H1 (cell line): ENCODE results near the gene PTPRG. TPM values are rescaled to one million over a fixed set of nuclear protein-coding genes. Genes with fewer than 3 reads are reported as not detected.

Experiments
- CTCF ChIA-PET: fragments of 300-600 bp; sonication (Branson Sonifier 250); formaldehyde crosslinking; loops from one replicate; lab custom pipeline; 2021; ENCODE audit not compliant: partially characterized antibody; lab: Charles Lee
- POLR2A ChIA-PET: fragments of 300-600 bp; sonication (Branson Sonifier 250); formaldehyde crosslinking; loops from one replicate; lab custom pipeline; 2021; ENCODE audit warnings: inconsistent platforms; ENCODE audit not compliant: partially characterized antibody; lab: Charles Lee
- DNase-seq, 2 experiments: peaks; one replicate each; pipeline versions ENCODE4 v3.0.0 to v3.0.0-alpha.2; 2010 to 2022; ENCODE audit warnings: low spot score in 2 of 2, low read depth in 1 of 2, mixed read lengths in 1 of 2
- FAIRE-seq: peaks from 2 replicates; lab custom pipeline; 2011; peaks lifted over from hg19 to GRCh38; lab: Jason Lieb, UNC
- H2AFZ ChIP-seq: 2 replicates; pipeline ENCODE4 v1.8.1; 2012; ENCODE audit warnings: low read length, inconsistent platforms
- H2AK5ac ChIP-seq: 2 replicates; pipeline ENCODE4 v1.6.1; 2013; ENCODE audit warnings: low read depth, low read length
- H2BK120ac ChIP-seq: replicated peaks from 2 replicates; pipeline ENCODE3; 2013; ENCODE audit warnings: low read depth, low read length, inconsistent platforms
- H2BK12ac ChIP-seq: 2 replicates; pipeline ENCODE4 v1.6.1; 2013; ENCODE audit warnings: low read depth, low read length
- H2BK15ac ChIP-seq: 2 replicates; pipeline ENCODE4 v1.6.1; 2013; ENCODE audit warnings: low read length
- H2BK20ac ChIP-seq: 2 replicates; pipeline ENCODE4 v1.6.1; 2013; ENCODE audit warnings: low read length
- H2BK5ac ChIP-seq: 2 replicates; pipeline ENCODE4 v1.6.1; 2013; ENCODE audit warnings: low read depth, low read length
- H3K14ac ChIP-seq: 2 replicates; pipeline ENCODE4 v1.6.1; 2013; ENCODE audit warnings: inconsistent platforms; ENCODE audit not compliant: insufficient read length
- H3K18ac ChIP-seq: 2 replicates; pipeline ENCODE4 v1.6.1; 2013; ENCODE audit warnings: low read length; ENCODE audit errors: extremely low read depth
- H3K23ac ChIP-seq: 2 replicates; pipeline ENCODE4 v1.6.1; 2013; ENCODE audit warnings: inconsistent platforms; ENCODE audit not compliant: insufficient read length
- H3K23me2 ChIP-seq: 2 replicates; pipeline ENCODE4 v1.6.1; 2013; ENCODE audit warnings: low read depth, low read length
- H3K27ac ChIP-seq: 2 replicates; pipeline ENCODE4 v1.6.1; 2011; ENCODE audit warnings: low read depth, low read length, inconsistent platforms
- H3K27me3 ChIP-seq, 4 experiments: replicated peaks in 1 of 4; 1 replicate in 1 of 4; 2 replicates in 3 of 4; pipeline versions ENCODE4 v1.6.1 to v1.8.1; 2011 to 2013; ENCODE audit warnings: low read length in 3 of 4, mild to moderate bottlenecking in 3 of 4, inconsistent platforms in 2 of 4, mixed read lengths in 2 of 4, moderate library complexity in 1 of 4; ENCODE audit not compliant: control insufficient read depth in 3 of 4, insufficient read depth in 3 of 4; ENCODE audit errors: extremely low read depth in 1 of 4
- H3K36me3 ChIP-seq, 4 experiments: 2 replicates each; pipeline versions ENCODE4 v1.6.1 to v1.8.1; 2011 to 2013; ENCODE audit warnings: mild to moderate bottlenecking in 4 of 4, low read length in 3 of 4, moderate library complexity in 2 of 4, control low read depth in 1 of 4, inconsistent platforms in 1 of 4; ENCODE audit not compliant: insufficient read depth in 4 of 4, control insufficient read depth in 2 of 4
- H3K4ac ChIP-seq: replicated peaks from 2 replicates; pipeline ENCODE3; 2013; ENCODE audit warnings: low read length, low read depth, mixed read lengths, inconsistent platforms; ENCODE audit not compliant: insufficient read length
- H3K4me1 ChIP-seq, 4 experiments: replicated peaks in 1 of 4; 1 replicate in 1 of 4; 2 replicates in 3 of 4; pipeline versions ENCODE4 v1.6.1 to v1.8.1; 2011 to 2013; ENCODE audit warnings: low read length in 3 of 4, inconsistent platforms in 2 of 4, mixed read lengths in 1 of 4; ENCODE audit not compliant: insufficient read depth in 4 of 4, control insufficient read depth in 3 of 4
- H3K4me2 ChIP-seq, 2 experiments: 2 replicates each; pipeline versions ENCODE4 v1.6.1 to v1.8.1; 2011 to 2013; ENCODE audit warnings: low read depth in 2 of 2, low read length in 2 of 2, control low read depth in 1 of 2, inconsistent platforms in 1 of 2, mild to moderate bottlenecking in 1 of 2; ENCODE audit not compliant: insufficient read depth in 1 of 2
- H3K4me3 ChIP-seq, 4 experiments: fragments of 200-600, 300-600 bp in 1 of 4; sonication (generic), shearing (Covaris generic), sonication (Bioruptor Twin) in 1 of 4; 2 replicates each; pipeline versions ENCODE4 v1.5.1 to v1.8.1; 2011 to 2016; ENCODE audit warnings: low read length in 4 of 4, low read depth in 3 of 4, control low read depth in 2 of 4, inconsistent platforms in 2 of 4, mild to moderate bottlenecking in 2 of 4, mixed read lengths in 1 of 4, moderate library complexity in 1 of 4; ENCODE audit not compliant: insufficient read depth in 2 of 4; ENCODE audit errors: extremely low read depth in 1 of 4
- H3K56ac ChIP-seq: replicated peaks from 2 replicates; pipeline ENCODE3; 2013; ENCODE audit warnings: low read depth, mild to moderate bottlenecking, mixed read lengths, low read length, inconsistent platforms; ENCODE audit not compliant: insufficient read length
- H3K79me1 ChIP-seq: 2 replicates; pipeline ENCODE4 v1.6.1; 2013; ENCODE audit warnings: low read depth, low read length, control low read depth
- H3K79me2 ChIP-seq, 2 experiments: 2 replicates each; pipeline versions ENCODE4 v1.6.1 to v1.8.1; 2012 to 2013; ENCODE audit warnings: low read length in 2 of 2, mild to moderate bottlenecking in 2 of 2, inconsistent platforms in 1 of 2; ENCODE audit not compliant: insufficient read depth in 2 of 2, control insufficient read depth in 1 of 2
- H3K9ac ChIP-seq, 4 experiments: replicated peaks in 1 of 4; 1 replicate in 1 of 4; 2 replicates in 3 of 4; pipeline versions ENCODE4 v1.6.1 to v1.8.1; 2011 to 2013; ENCODE audit warnings: low read depth in 3 of 4, low read length in 3 of 4, control low read depth in 2 of 4, mild to moderate bottlenecking in 2 of 4, moderate library complexity in 2 of 4, inconsistent platforms in 1 of 4; ENCODE audit errors: extremely low read depth in 1 of 4
- H3K9me3 ChIP-seq, 2 experiments: 2 replicates each; pipeline versions ENCODE4 v1.6.1 to v1.8.1; 2012 to 2013; ENCODE audit warnings: mild to moderate bottlenecking in 2 of 2, moderate library complexity in 2 of 2, control low read depth in 1 of 2, inconsistent platforms in 1 of 2, low read depth in 1 of 2, low read length in 1 of 2, mixed read lengths in 1 of 2; ENCODE audit not compliant: insufficient read depth in 2 of 2
- H4K20me1 ChIP-seq, 2 experiments: replicated peaks in 1 of 2; 2 replicates each; pipeline versions ENCODE3 to v1.8.1; 2011 to 2013; ENCODE audit warnings: inconsistent platforms in 2 of 2, low read length in 2 of 2, mild to moderate bottlenecking in 1 of 2; ENCODE audit not compliant: insufficient read depth in 2 of 2, control insufficient read depth in 1 of 2
- H4K5ac ChIP-seq: 2 replicates; pipeline ENCODE4 v1.6.1; 2013; ENCODE audit warnings: low read length, low read depth, mixed read lengths, inconsistent platforms; ENCODE audit not compliant: insufficient read length
- H4K8ac ChIP-seq: 2 replicates; pipeline ENCODE4 v1.8.0; 2013; ENCODE audit warnings: mild to moderate bottlenecking, moderate library complexity, low read length, inconsistent platforms; ENCODE audit not compliant: insufficient read depth; ENCODE audit errors: extremely low read depth
- H4K91ac ChIP-seq: replicated peaks from 2 replicates; pipeline ENCODE3; 2013; ENCODE audit warnings: low read length, mixed read lengths, inconsistent platforms; ENCODE audit not compliant: insufficient read length
- JUND ChIP-seq: IDR thresholded peaks from 2 replicates; pipeline ENCODE4 v1.6.1; 2011; ENCODE audit warnings: mild to moderate bottlenecking, improper control_type of control experiment, low read length
- TAF1 ChIP-seq: IDR thresholded peaks from 2 replicates; pipeline ENCODE4 v1.6.1; 2011; ENCODE audit warnings: mild to moderate bottlenecking, low read depth, low read length
- WGBS, 2 experiments: shearing (Covaris generic) in 1 of 2; methylation state at CpG; one replicate each; pipeline versions ENCODE4 v1.1.6 to v1.1.7; 2013 to 2015; ENCODE audit warnings: low lambda C conversion rate in 2 of 2, mixed read lengths in 2 of 2, inconsistent platforms in 1 of 2, low coverage in 1 of 2, missing lambda C conversion rate in 1 of 2; ENCODE audit not compliant: insufficient replicate concordance in 2 of 2, insufficient coverage in 1 of 2, insufficient read length in 1 of 2; ENCODE audit errors: extremely low coverage in 1 of 2, missing lambda C conversion rate in 1 of 2; 5-methylcytosine and 5-hydroxymethylcytosine counted together
- polyA plus RNA-seq, 7 experiments: library from polyadenylated mRNA; depleted of rRNA in 3 of 7; stranded (reverse) in 5 of 7; unstranded in 2 of 7; fragments of >200 nt in 5 of 7; fragments of 200-250 nt in 2 of 7; gene quantifications; 1 replicate in 5 of 7; 2 replicates in 1 of 7; 4 replicates in 1 of 7; pipeline versions ENCODE4 v1.2.1 to v1.2.3, GENCODE V29; 2011 to 2013; ENCODE audit warnings: missing spikeins in 2 of 7, mixed read lengths in 2 of 7
- total RNA-seq: library from RNA; stranded (reverse); fragmentation: NEBNext Ultra II Directional; extraction: Animal tissue kit (Norgen Biotek cat#: 25700); gene quantifications from 2 replicates; pipeline ENCODE4 v1.2.1, GENCODE V29; 2021

The PTPRG gene
- total and polyA plus RNA-seq, 2 of the 8 experiments (the other 6 are each of a cell fraction or from before 2014, with no cell fraction given): 23.3 to 96.2 TPM

GRCh38 chr3:61903931-61904657, 342.7 kb downstream of the PTPRG start:
- Histone ChIP-seq H3K4me1 (peaks cover 6 to 29% (median 20%) of the 10 kb centered on the region in 4 experiments), H4K8ac (no peak overlapping the region), H3K79me1 (no peaks in the 10 kb centered on the region; the same call in 1 of the 2 replicates), H2BK12ac (no peak overlapping the region), H3K36me3 (no peaks in the 10 kb centered on the region), H3K18ac (no peak overlapping the region), H2AK5ac (no peak overlapping the region), H3K27ac (no peak overlapping the region), H3K9ac (no peak overlapping the region), H3K14ac (no peak overlapping the region), H3K4me2 (no peak overlapping the region), H4K5ac (no peak overlapping the region), H3K56ac (no peak overlapping the region), H4K20me1 (peaks cover 5 to 10% of the 10 kb centered on the region in 2 experiments), H3K23ac (no peak overlapping the region), H3K79me2 (peaks cover 0 to 70% of the 10 kb centered on the region in 2 experiments; a peak in 3 of 4 replicates), H2BK120ac (no peak overlapping the region), H3K4me3 (no peak overlapping the region), H2BK20ac (no peak overlapping the region), H3K23me2 (no peaks in the 10 kb centered on the region), H3K4ac (no peak overlapping the region), H3K9me3 (no peaks in the 10 kb centered on the region), H4K91ac (no peak overlapping the region), H2BK15ac (no peak overlapping the region), H2BK5ac (no peak overlapping the region), H3K27me3 (no peaks in the 10 kb centered on the region), H2AFZ (no peak overlapping the region)
- DNase-seq (no peak), FAIRE-seq (no peak)
- POLR2A ChIA-PET: interaction anchor here (0.7 to 1.4 kb wide), 2 partner anchors 20 to 31 kb away, joined by 3 read pairs; no protein-coding TSS in a partner anchor
- CTCF ChIA-PET: interaction anchor here (0.6 to 2.6 kb wide), 6 partner anchors 10 to 340 kb away, joined by 3 to 13 read pairs (median 6); no protein-coding TSS in a partner anchor
- TF ChIP-seq TAF1 (no peak), JUND (no peak)
- WGBS, 2 experiments: 79% methylated on average over 4 of the region's 4 CpGs; no CpG with 5 or more reads in 1 of the 2 experiments
